GM18907 (cell line): ENCODE results near the gene ZFP64.
"Not testable (repeated sequence)": the region's sequence is repeated elsewhere in the genome, so short reads cannot be mapped to it uniquely, and the experiment has no call there.

ENCODE experiments used
- ATAC-seq: cut with Tn5 transposase; IDR thresholded peaks from one replicate; pipeline ENCODE4 v1.9.1; 2021; ENCODE audit warnings: mild to moderate bottlenecking, moderate library complexity; ENCODE audit not compliant: unreplicated experiment

ZFP64 gene

GRCh38 chr20:52166150-52166549 is 25.4 kb downstream of the ZFP64 start:
- ATAC-seq: no peak

- ATAC-seq: no peak
Measured at GRCh38 chr20:52160621-52161204, 30.9 kb downstream of the ZFP64 start.

- no peak for ATAC-seq
Measured at GRCh38 chr20:52160049-52160570, 31.5 kb downstream of the ZFP64 start.

- ATAC-seq: no peak
Measured at GRCh38 chr20:52154575-52154974, 37.0 kb downstream of the ZFP64 start.

- ATAC-seq: no peak
Measured at GRCh38 chr20:52153896-52154295, 37.7 kb downstream of the ZFP64 start.

GRCh38 chr20:52152921-52153320 is 38.7 kb downstream of the ZFP64 start:
- no peak for ATAC-seq

GRCh38 chr20:52152416-52152815 is 39.2 kb downstream of the ZFP64 start:
- no peak for ATAC-seq

- peak; percentile 61 for ATAC-seq
Measured at GRCh38 chr20:52150440-52151258, 40.9 kb downstream of the ZFP64 start.

- no peak for ATAC-seq
Measured at GRCh38 chr20:52145587-52145986, 46.0 kb downstream of the ZFP64 start.

GRCh38 chr20:52143277-52143676 is 48.3 kb downstream of the ZFP64 start:
- ATAC-seq: no peak

GRCh38 chr20:52142757-52143156 is 48.8 kb downstream of the ZFP64 start:
- no peak for ATAC-seq

- ATAC-seq: no peak
Measured at GRCh38 chr20:52139986-52140385, 51.6 kb downstream of the ZFP64 start.

- no peak for ATAC-seq
Measured at GRCh38 chr20:52137850-52138249, 53.7 kb downstream of the ZFP64 start.

GRCh38 chr20:52133714-52134113 is 57.9 kb downstream of the ZFP64 start:
- ATAC-seq: not testable (repeated sequence)

GRCh38 chr20:52132337-52132736 is 59.2 kb downstream of the ZFP64 start:
- no peak for ATAC-seq

- ATAC-seq: no peak
Measured at GRCh38 chr20:52131048-52131643, 60.4 kb downstream of the ZFP64 start.

- ATAC-seq: no peak
Measured at GRCh38 chr20:52130406-52130805, 61.2 kb downstream of the ZFP64 start.

GRCh38 chr20:52129611-52130010 is 62.0 kb downstream of the ZFP64 start:
- ATAC-seq: no peak

GRCh38 chr20:52127309-52127708 is 64.3 kb downstream of the ZFP64 start:
- ATAC-seq: no peak

- no peak for ATAC-seq
Measured at GRCh38 chr20:52124821-52125220, 66.8 kb downstream of the ZFP64 start.

- ATAC-seq: no peak
Measured at GRCh38 chr20:52118696-52119095, 72.9 kb downstream of the ZFP64 start.
